Measurements from ENCODE around the gene YPEL1. TPM values are rescaled to one million over a fixed set of nuclear protein-coding genes. Genes with fewer than 3 reads are reported as not detected.

Gene YPEL1
- total and polyA plus RNA-seq, 2 of the 8 experiments (the other 6 are each of a cell fraction or from before 2014, with no cell fraction given), result 6.0 to 6.7 TPM

- no peak overlapping the region for H2BK5ac ChIP-seq (ENCODE audit: low read depth, low read length)
- H3K4me3 ChIP-seq (ENCODE audit: extremely low read depth in 1 of 4, insufficient read depth in 2 of 4, low read depth in 3 of 4, low read length in 4 of 4), result no peak overlapping the region
- H3K79me1 ChIP-seq (ENCODE audit: low read depth, low read length), result no peaks in the 10 kb centered on the region
- H4K8ac ChIP-seq (ENCODE audit: extremely low read depth, insufficient read depth, low read length), result no peak overlapping the region
- H3K4ac ChIP-seq (replicated peaks; ENCODE audit: insufficient read length, low read depth, low read length), result no peak overlapping the region
- H2BK120ac ChIP-seq (replicated peaks; ENCODE audit: low read depth, low read length), result no peak overlapping the region
- no peak overlapping the region for H3K27ac ChIP-seq (ENCODE audit: low read depth, low read length)
- no peak overlapping the region for H2BK20ac ChIP-seq (ENCODE audit: low read length)
- H4K91ac ChIP-seq (replicated peaks; ENCODE audit: insufficient read length, low read length), result no peak overlapping the region
- TF ChIP-seq RBBP5 (IDR thresholded peaks at IDR 0.05; ENCODE audit: borderline replicate concordance, low read depth, low read length) (no peak), PHF8 (conservative IDR thresholded peaks at IDR 0.05; ENCODE audit: low read depth, low read length) (no peak), EGR1 (IDR thresholded peaks at IDR 0.05; ENCODE audit: borderline replicate concordance, low read depth, low read length) (no peak), TBP (IDR thresholded peaks at IDR 0.05; ENCODE audit: low read depth, low read length) (no peak), GABPA (IDR thresholded peaks at IDR 0.05; ENCODE audit: borderline replicate concordance, insufficient read depth, low read length) (no peak), CHD2 (IDR thresholded peaks at IDR 0.05; ENCODE audit: low read length) (no peak)
- no peaks in the 10 kb centered on the region for H3K23me2 ChIP-seq (ENCODE audit: low read depth, low read length)
- no peaks in the 10 kb centered on the region for H3K36me3 ChIP-seq (ENCODE audit: control insufficient read depth in 2 of 4, insufficient read depth in 4 of 4, low read length in 3 of 4)
- no peaks in the 10 kb centered on the region for H3K27me3 ChIP-seq (replicated peaks in 1 of 4; ENCODE audit: control insufficient read depth in 3 of 4, extremely low read depth in 1 of 4, insufficient read depth in 3 of 4, low read length in 3 of 4)
- no peak overlapping the region for H3K23ac ChIP-seq (ENCODE audit: insufficient read length)
- ChIA-PET POLR2A (ENCODE audit: partially characterized antibody) (interaction anchor here (0.5 kb wide), 1 partner anchor 17 kb away, joined by 3 read pairs; no protein-coding TSS in a partner anchor), CTCF (ENCODE audit: partially characterized antibody) (interaction anchor here (0.5 to 5.8 kb wide), 5 partner anchors 11 to 210 kb away, joined by 3 to 45 read pairs (median 3); no protein-coding TSS in a partner anchor)
- H3K9me3 ChIP-seq (ENCODE audit: insufficient read depth in 2 of 2, low read depth in 1 of 2, low read length in 1 of 2), result no peaks in the 10 kb centered on the region
- no peak overlapping the region for H4K5ac ChIP-seq (ENCODE audit: insufficient read length, low read depth, low read length)
- DNase-seq (ENCODE audit: low read depth in 1 of 2, low spot score in 2 of 2) (no peak), FAIRE-seq (no peak)
- no peak overlapping the region for H3K18ac ChIP-seq (ENCODE audit: extremely low read depth, low read length)
- no peak overlapping the region for H3K9ac ChIP-seq (replicated peaks in 1 of 4; ENCODE audit: extremely low read depth in 1 of 4, low read depth in 3 of 4, low read length in 3 of 4)
- no peak overlapping the region for H2AFZ ChIP-seq (ENCODE audit: low read length)
- H3K56ac ChIP-seq (replicated peaks; ENCODE audit: insufficient read length, low read depth, low read length), result no peak overlapping the region
- H4K20me1 ChIP-seq (replicated peaks in 1 of 2; ENCODE audit: control insufficient read depth in 1 of 2, insufficient read depth in 2 of 2, low read length in 2 of 2), result peaks cover 10% of the 10 kb centered on the region in 2 experiments
- 87% methylated on average over 10 of the region's 10 CpGs; no CpG with 5 or more reads in 1 of the 2 experiments for WGBS, 2 experiments (ENCODE audit: extremely low coverage in 1 of 2, insufficient coverage in 1 of 2, insufficient read length in 1 of 2, insufficient replicate concordance in 2 of 2, low coverage in 1 of 2, low lambda C conversion rate in 2 of 2, missing lambda C conversion rate in 1 of 2)
- H2AK5ac ChIP-seq (ENCODE audit: low read depth, low read length), result no peak overlapping the region
- no peak overlapping the region for H3K4me2 ChIP-seq (ENCODE audit: insufficient read depth in 1 of 2, low read depth in 2 of 2, low read length in 2 of 2)
- no peak overlapping the region for H2BK12ac ChIP-seq (ENCODE audit: low read depth, low read length)
- no peaks in the 10 kb centered on the region for H3K79me2 ChIP-seq (ENCODE audit: control insufficient read depth in 1 of 2, insufficient read depth in 2 of 2, low read length in 2 of 2)
- H2BK15ac ChIP-seq (ENCODE audit: low read length), result no peak overlapping the region
- H3K4me1 ChIP-seq (replicated peaks in 1 of 4; ENCODE audit: control insufficient read depth in 3 of 4, insufficient read depth in 4 of 4, low read length in 3 of 4), result peaks cover 3 to 5% (median 4%) of the 10 kb centered on the region in 4 experiments; a peak in 6 of 7 replicates
- no peak overlapping the region for H3K14ac ChIP-seq (ENCODE audit: insufficient read length)
These were observed 7.8 kb downstream of the YPEL1 start for GRCh38 chr22:21727768-21728167.

All from H1 (cell line).